ENCODE data around the gene PJVK. TPM values are rescaled to one million over a fixed set of nuclear protein-coding genes. Genes with fewer than 3 reads are reported as not detected.

Gene PJVK
- total and polyA plus RNA-seq, 9 of the 15 experiments (the other 6 are each of a cell fraction or from before 2014, with no cell fraction given), result 0.11 to 1.5 (median 0.73) TPM

DNA sequence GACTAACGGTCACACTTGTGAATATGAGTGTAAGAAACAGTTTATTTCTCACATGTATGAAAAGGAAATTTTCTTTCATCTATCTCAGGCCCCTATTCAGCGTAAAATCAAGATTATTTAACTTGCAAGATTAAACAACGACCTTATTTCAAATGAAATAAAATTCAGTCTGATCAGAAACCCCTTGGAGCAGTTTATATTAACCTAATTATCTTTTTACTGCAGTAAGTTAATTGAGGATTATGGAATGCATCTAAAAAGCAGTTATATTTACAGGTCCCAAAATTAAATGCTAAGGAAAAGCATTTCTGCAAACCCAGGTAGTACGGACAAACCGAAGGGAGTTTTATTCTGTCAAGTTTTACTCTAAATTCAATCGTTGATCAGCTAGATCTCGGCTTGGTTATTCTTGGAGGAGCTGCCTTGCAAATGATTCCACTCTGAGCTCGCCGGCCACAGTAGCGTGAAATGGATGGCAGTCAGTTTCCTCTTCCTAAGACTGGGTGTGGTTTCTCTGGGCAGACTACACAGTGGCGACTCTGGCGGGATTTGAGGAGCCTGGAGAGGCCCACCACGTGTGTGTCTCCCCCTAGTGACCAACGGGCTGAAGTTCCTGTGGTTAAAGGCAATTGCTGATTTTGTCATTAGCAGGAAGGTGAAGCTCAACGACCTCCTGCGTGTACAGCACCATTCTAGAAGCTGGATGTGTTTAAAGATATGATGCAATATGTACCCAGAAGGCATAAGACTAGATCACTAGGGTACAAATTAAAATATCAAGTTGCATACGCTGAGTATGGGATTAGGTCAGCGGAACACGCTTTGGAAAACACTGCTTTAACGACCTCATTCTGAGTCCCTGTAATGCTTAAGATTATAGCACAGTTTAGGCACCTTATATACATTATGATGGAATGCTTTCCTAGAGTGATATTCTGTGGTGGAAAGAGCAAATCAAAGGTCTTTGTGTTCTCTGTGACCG is 36.6 kb upstream of the PJVK start (continued):
- TF ChIP-seq, protein P1, sequence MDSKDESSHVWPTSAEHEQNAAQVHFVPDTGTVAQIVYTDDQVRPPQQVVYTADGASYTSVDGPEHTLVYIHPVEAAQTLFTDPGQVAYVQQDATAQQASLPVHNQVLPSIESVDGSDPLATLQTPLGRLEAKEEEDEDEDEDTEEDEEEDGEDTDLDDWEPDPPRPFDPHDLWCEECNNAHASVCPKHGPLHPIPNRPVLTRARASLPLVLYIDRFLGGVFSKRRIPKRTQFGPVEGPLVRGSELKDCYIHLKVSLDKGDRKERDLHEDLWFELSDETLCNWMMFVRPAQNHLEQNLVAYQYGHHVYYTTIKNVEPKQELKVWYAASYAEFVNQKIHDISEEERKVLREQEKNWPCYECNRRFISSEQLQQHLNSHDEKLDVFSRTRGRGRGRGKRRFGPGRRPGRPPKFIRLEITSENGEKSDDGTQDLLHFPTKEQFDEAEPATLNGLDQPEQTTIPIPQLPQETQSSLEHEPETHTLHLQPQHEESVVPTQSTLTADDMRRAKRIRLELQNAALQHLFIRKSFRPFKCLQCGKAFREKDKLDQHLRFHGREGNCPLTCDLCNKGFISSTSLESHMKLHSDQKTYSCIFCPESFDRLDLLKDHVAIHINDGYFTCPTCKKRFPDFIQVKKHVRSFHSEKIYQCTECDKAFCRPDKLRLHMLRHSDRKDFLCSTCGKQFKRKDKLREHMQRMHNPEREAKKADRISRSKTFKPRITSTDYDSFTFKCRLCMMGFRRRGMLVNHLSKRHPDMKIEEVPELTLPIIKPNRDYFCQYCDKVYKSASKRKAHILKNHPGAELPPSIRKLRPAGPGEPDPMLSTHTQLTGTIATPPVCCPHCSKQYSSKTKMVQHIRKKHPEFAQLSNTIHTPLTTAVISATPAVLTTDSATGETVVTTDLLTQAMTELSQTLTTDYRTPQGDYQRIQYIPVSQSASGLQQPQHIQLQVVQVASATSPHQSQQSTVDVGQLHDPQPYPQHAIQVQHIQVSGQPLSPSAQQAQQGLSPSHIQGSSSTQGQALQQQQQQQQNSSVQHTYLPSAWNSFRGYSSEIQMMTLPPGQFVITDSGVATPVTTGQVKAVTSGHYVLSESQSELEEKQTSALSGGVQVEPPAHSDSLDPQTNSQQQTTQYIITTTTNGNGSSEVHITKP (IDR thresholded peaks at IDR 0.05; ENCODE audit: partially characterized antibody), result peak; percentile 19
- TF ChIP-seq, protein P2, sequence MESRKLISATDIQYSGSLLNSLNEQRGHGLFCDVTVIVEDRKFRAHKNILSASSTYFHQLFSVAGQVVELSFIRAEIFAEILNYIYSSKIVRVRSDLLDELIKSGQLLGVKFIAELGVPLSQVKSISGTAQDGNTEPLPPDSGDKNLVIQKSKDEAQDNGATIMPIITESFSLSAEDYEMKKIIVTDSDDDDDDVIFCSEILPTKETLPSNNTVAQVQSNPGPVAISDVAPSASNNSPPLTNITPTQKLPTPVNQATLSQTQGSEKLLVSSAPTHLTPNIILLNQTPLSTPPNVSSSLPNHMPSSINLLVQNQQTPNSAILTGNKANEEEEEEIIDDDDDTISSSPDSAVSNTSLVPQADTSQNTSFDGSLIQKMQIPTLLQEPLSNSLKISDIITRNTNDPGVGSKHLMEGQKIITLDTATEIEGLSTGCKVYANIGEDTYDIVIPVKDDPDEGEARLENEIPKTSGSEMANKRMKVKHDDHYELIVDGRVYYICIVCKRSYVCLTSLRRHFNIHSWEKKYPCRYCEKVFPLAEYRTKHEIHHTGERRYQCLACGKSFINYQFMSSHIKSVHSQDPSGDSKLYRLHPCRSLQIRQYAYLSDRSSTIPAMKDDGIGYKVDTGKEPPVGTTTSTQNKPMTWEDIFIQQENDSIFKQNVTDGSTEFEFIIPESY (CRISPR knock-in tag; IDR thresholded peaks at IDR 0.05), result peak; percentile 88
- TF ChIP-seq BMI1 (IDR thresholded peaks at IDR 0.05; ENCODE audit: low read length), result peak; percentile 73
- TF ChIP-seq, protein P3, sequence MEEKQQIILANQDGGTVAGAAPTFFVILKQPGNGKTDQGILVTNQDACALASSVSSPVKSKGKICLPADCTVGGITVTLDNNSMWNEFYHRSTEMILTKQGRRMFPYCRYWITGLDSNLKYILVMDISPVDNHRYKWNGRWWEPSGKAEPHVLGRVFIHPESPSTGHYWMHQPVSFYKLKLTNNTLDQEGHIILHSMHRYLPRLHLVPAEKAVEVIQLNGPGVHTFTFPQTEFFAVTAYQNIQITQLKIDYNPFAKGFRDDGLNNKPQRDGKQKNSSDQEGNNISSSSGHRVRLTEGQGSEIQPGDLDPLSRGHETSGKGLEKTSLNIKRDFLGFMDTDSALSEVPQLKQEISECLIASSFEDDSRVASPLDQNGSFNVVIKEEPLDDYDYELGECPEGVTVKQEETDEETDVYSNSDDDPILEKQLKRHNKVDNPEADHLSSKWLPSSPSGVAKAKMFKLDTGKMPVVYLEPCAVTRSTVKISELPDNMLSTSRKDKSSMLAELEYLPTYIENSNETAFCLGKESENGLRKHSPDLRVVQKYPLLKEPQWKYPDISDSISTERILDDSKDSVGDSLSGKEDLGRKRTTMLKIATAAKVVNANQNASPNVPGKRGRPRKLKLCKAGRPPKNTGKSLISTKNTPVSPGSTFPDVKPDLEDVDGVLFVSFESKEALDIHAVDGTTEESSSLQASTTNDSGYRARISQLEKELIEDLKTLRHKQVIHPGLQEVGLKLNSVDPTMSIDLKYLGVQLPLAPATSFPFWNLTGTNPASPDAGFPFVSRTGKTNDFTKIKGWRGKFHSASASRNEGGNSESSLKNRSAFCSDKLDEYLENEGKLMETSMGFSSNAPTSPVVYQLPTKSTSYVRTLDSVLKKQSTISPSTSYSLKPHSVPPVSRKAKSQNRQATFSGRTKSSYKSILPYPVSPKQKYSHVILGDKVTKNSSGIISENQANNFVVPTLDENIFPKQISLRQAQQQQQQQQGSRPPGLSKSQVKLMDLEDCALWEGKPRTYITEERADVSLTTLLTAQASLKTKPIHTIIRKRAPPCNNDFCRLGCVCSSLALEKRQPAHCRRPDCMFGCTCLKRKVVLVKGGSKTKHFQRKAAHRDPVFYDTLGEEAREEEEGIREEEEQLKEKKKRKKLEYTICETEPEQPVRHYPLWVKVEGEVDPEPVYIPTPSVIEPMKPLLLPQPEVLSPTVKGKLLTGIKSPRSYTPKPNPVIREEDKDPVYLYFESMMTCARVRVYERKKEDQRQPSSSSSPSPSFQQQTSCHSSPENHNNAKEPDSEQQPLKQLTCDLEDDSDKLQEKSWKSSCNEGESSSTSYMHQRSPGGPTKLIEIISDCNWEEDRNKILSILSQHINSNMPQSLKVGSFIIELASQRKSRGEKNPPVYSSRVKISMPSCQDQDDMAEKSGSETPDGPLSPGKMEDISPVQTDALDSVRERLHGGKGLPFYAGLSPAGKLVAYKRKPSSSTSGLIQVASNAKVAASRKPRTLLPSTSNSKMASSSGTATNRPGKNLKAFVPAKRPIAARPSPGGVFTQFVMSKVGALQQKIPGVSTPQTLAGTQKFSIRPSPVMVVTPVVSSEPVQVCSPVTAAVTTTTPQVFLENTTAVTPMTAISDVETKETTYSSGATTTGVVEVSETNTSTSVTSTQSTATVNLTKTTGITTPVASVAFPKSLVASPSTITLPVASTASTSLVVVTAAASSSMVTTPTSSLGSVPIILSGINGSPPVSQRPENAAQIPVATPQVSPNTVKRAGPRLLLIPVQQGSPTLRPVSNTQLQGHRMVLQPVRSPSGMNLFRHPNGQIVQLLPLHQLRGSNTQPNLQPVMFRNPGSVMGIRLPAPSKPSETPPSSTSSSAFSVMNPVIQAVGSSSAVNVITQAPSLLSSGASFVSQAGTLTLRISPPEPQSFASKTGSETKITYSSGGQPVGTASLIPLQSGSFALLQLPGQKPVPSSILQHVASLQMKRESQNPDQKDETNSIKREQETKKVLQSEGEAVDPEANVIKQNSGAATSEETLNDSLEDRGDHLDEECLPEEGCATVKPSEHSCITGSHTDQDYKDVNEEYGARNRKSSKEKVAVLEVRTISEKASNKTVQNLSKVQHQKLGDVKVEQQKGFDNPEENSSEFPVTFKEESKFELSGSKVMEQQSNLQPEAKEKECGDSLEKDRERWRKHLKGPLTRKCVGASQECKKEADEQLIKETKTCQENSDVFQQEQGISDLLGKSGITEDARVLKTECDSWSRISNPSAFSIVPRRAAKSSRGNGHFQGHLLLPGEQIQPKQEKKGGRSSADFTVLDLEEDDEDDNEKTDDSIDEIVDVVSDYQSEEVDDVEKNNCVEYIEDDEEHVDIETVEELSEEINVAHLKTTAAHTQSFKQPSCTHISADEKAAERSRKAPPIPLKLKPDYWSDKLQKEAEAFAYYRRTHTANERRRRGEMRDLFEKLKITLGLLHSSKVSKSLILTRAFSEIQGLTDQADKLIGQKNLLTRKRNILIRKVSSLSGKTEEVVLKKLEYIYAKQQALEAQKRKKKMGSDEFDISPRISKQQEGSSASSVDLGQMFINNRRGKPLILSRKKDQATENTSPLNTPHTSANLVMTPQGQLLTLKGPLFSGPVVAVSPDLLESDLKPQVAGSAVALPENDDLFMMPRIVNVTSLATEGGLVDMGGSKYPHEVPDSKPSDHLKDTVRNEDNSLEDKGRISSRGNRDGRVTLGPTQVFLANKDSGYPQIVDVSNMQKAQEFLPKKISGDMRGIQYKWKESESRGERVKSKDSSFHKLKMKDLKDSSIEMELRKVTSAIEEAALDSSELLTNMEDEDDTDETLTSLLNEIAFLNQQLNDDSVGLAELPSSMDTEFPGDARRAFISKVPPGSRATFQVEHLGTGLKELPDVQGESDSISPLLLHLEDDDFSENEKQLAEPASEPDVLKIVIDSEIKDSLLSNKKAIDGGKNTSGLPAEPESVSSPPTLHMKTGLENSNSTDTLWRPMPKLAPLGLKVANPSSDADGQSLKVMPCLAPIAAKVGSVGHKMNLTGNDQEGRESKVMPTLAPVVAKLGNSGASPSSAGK (IDR thresholded peaks at IDR 0.05), result peak; percentile 69
- TF ChIP-seq GATAD2A (IDR thresholded peaks at IDR 0.05), result peak; percentile 91
- TF ChIP-seq, protein P4, sequence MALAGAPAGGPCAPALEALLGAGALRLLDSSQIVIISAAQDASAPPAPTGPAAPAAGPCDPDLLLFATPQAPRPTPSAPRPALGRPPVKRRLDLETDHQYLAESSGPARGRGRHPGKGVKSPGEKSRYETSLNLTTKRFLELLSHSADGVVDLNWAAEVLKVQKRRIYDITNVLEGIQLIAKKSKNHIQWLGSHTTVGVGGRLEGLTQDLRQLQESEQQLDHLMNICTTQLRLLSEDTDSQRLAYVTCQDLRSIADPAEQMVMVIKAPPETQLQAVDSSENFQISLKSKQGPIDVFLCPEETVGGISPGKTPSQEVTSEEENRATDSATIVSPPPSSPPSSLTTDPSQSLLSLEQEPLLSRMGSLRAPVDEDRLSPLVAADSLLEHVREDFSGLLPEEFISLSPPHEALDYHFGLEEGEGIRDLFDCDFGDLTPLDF (CRISPR knock-in tag; IDR thresholded peaks at IDR 0.05), result peak; percentile 47; the same call in 1 of the 2 replicates

Data from K562 (cell line).